Measurements from ENCODE around the gene CABYR.

GRCh38 chr18:24189007-24189528, 50.2 kb downstream of the CABYR start:
- no peak for TF ChIP-seq CTCF (IDR thresholded peaks at IDR 0.05)
- TF ChIP-seq ZFX (IDR thresholded peaks at IDR 0.05; ENCODE audit: borderline replicate concordance), result no peak

Data from 22Rv1 (cell line).